GM12873 (cell line): ENCODE results near the gene ERAP2.

ENCODE experiments used
- CTCF ChIP-seq: IDR thresholded peaks from 2 replicates; pipeline ENCODE4 v1.5.1; 2012; ENCODE audit warnings: low read depth, mild to moderate bottlenecking, moderate library complexity, low read length, control low read depth; ENCODE audit not compliant: insufficient read depth; ENCODE audit errors: missing control alignments

Gene ERAP2

GRCh38 chr5:96876292-96876850 lies at the start of gene ERAP2:
Gene ERAP2, plus strand, starts transcription at chr5:96876500. Its CDS starts 3,186 bp downstream, at chr5:96879686.
- TF ChIP-seq CTCF: no peak

GRCh38 chr5:96829297-96829696 lies 47.0 kb upstream of the ERAP2 start:
- no peak for TF ChIP-seq CTCF

GRCh38 chr5:96834016-96834415 lies 42.3 kb upstream of the ERAP2 start:
- TF ChIP-seq CTCF: no peak

- no peak for TF ChIP-seq CTCF
These were observed 40.5 kb upstream of the ERAP2 start for GRCh38 chr5:96835791-96836191.

- TF ChIP-seq CTCF: no peak
These were observed 39.5 kb upstream of the ERAP2 start for GRCh38 chr5:96836817-96837216.

GRCh38 chr5:96837303-96837702 lies 39.0 kb upstream of the ERAP2 start:
- TF ChIP-seq CTCF: no peak

- TF ChIP-seq CTCF: no peak
These were observed 37.9 kb upstream of the ERAP2 start for GRCh38 chr5:96838201-96839070.
